Esophagus muscularis mucosa (tissue), 4 donors: ENCODE data around the gene DMRTC2.

Experiments
- CTCF ChIP-seq, 3 experiments: fragments of 200-600 bp in 2 of 3; fragments of 450-650 bp in 1 of 3; sonication (generic) in 2 of 3; IDR thresholded peaks; one replicate each; pipeline ENCODE4 v1.5.1; 2017 to 2019; ENCODE audit warnings: antibody characterized with exemption in 3 of 3, mild to moderate bottlenecking in 2 of 3, moderate library complexity in 1 of 3
- EP300 ChIP-seq: sonication (generic); formaldehyde crosslinking; IDR thresholded peaks from one replicate; pipeline ENCODE4 v1.6.1; 2017; ENCODE audit warnings: antibody characterized with exemption
- POLR2A ChIP-seq: fragments of 450-650 bp; IDR thresholded peaks from one replicate; pipeline ENCODE4 v1.6.1; 2017; ENCODE audit warnings: antibody characterized with exemption, moderate library complexity, mild to moderate bottlenecking, low read depth
- POLR2AphosphoS5 ChIP-seq, 2 donors: sonication (generic); formaldehyde crosslinking; IDR thresholded peaks; one replicate each; pipeline ENCODE4 v1.6.1; 2017; ENCODE audit warnings: antibody characterized with exemption in 2 of 2

GRCh38 chr19:41853768-41854167 lies 8.9 kb downstream of the DMRTC2 start:
- no peak for TF ChIP-seq POLR2AphosphoS5 (IDR thresholded peaks at IDR 0.05)
- TF ChIP-seq POLR2A, result no peak
- TF ChIP-seq CTCF (IDR thresholded peaks at IDR 0.05), result no peak
- no peak for TF ChIP-seq EP300
